NOMO-1 treated with DMSO at 0.1 percent for 48 hours (cell line): ENCODE results near the gene CDH7.

Experiments
- DNase-seq: peaks from one replicate; lab custom pipeline; 2025; ENCODE audit not compliant: unreplicated experiment; lab: John Stamatoyannopoulos, UW

CDH7 gene

DNA sequence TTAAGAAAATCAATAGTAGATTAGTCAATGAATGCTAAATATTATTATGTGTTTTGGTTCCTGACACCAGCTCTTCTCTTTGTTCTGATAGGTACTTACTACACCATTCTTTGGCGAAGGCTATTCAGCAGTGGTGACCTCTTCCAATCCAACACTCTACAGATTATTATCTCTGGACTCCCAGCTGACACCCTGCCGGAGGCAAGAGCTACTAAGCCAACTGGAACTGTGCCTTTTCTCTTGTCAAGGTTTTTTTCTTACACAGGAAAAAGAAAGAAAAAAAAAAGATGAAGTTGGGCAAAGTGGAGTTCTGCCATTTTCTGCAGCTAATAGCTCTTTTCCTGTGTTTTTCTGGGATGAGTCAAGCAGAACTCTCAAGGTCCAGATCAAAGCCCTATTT is 11.7 kb downstream of the CDH7 start:
- no peak for DNase-seq

DNA sequence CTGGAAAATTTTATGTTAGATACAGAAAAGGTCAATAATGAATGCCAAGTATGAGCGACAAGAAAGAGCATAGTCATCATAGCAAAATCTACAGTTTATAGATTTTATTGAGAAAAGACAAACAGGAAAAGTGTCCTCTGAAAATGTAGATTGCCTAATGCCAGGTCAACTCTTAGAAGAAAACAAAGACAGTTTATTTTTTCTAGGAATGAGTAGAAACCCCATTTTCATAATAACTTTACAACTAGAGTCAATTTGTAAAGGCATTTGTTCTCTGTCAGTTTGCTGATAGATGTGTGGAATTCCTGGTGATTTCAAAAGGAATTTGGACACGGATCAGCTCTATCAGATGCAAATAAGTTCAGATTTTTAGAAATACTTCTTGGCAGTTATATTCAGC is 16.6 kb downstream of the CDH7 start:
- no peak for DNase-seq

DNA sequence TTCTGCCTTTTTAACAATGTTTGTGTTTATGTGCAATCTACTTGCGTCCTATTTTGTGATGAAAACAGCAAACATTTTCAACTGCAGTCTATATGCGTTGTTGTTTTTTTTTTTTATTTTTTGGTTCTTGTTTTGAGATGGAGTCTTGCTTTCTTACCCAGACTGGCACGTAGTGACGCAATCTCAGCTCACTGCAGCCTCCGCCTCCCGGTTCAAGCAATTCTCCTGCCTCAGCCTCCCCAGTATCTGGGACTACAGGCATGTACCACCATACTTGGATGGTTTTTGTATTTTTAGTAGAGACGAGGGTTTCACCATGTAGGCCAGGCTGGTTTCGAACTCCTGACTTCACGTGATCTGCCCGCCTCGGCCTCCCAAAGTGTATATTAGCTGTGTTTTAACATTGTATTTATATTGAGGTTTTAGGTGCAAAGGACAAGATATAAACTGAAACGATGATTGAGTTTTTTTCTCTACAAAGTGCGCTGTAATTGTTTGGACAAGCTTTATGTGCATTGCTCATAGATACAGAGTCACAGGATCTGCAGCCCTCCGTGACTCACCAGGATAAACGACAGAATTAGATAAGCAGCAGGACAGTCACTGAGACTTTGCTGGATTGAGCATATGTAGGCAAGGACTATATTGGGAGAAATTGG is 17.4 kb downstream of the CDH7 start:
- DNase-seq, result no peak

DNA sequence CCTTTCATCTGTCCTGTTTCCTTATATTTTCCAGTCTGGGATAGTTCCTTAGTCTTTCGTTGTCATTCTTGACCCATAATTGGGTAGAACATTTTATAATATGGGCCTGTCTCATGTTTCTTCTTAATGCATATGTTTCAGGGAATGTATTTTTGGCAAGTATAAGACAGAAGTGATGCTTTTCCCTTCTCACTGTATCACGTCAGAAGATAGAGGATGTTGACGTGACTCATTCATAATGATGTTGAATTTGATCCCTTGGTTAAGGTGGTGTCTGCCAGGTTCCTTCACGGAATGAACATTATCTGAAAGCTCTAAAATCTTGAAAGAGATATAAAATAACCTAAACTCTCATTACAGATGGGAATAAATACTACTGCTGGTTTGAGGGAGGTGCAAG is 18.8 kb downstream of the CDH7 start:
- DNase-seq, result no peak

DNA sequence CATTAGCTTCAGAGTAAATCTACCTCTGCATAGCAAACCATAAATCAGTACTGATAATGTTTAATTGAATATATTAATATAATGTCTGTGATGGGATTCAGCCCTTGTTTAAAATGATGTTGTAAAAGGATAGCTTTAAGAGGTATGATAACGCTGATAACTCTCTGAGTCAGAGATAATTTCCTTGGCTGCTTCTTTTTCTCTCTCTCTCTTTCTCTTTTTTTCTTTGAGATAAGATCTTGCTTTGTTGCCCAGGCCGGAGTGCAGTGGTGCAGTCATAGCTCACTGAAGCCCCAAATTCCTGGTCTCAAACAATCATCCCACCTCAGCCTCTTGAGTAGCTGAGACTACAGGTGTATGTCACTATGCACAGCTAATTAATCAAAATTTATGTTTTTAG is 35.7 kb downstream of the CDH7 start:
- DNase-seq, result no peak

DNA sequence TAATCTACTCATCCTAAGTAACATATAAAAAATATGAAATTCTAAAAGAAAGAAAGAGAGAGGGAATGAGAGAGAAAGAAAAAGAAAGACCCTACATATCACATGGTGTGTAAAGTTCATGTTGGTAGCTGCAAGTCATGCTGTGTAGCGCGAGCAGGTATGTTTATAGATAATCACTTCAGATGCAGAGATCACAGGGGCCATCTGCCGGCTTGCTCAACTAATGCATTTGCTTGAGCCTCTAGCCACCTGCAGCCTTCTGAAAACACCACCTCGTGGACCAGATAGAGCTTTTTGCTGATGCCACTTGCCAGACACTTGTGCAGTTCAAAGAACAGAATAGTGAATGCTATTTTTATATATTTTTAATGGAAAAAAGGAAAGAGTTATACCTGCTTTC is 37.6 kb downstream of the CDH7 start:
- no peak for DNase-seq

DNA sequence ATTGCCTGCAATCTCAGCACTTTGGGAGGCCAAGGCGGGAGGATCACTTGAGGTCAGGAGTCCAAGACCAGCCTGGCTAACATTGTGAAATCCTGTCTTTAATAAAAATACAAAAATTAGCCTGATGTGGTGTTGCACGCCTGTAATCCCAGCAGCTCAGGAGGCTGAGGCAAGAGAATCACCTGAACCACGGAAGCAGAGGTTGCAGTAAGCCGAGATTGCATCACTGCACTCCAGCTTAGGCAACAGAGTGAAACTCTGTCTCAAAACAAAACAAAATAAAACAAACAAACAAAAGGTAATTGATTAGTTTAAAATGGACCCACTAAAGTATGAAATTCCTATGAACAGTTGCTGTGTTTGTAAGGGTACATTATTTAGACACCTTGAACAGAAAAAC is 39.8 kb downstream of the CDH7 start:
- DNase-seq, result no peak

DNA sequence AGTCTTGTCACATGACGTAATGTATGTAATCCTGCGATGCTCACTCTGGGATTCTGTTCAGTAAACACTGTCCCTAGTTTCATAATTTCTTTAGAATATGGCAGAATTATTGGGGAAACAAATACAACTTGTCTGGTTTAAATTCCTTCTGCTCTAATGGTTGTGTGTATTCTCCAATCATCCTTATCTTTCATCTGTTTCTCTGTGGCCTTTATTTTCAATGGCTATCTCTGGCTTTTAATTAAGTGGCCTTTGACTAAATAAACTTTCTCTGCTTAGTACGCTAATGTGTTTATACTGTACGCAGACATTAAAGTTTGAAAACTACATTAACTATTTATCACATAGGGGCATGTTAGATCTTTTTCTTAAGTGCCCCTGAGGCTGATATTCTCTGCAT is 40.9 kb downstream of the CDH7 start:
- no peak for DNase-seq

DNA sequence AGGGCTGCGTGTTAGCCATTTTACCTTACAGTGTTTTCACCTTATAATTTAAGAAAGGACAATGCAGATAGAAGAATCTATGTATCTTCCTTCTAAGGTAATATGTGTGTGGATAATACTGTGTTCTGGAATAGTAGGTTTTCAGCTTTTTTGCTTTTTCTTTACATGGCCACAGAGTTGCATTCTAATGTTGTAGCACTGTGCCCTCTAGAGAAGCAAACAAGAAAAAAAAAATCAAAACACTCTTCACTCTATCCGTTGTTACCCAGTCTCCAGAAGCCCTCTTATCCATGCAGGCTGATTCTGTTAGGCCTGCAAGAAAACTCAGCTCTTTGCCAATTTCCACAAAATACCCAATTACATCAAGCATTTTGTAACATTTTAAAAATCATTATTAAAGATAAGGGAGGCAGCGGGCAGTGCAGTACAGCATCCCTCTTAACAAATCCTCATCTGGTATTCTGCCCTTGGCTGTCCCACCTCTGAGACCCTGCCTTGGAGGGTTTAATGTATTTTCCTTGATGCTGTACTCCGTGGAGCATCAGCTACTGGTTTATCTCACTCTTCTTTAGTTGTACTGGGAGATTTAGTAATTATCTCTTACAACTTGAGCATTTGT is 41.8 kb downstream of the CDH7 start:
- DNase-seq, result no peak

DNA sequence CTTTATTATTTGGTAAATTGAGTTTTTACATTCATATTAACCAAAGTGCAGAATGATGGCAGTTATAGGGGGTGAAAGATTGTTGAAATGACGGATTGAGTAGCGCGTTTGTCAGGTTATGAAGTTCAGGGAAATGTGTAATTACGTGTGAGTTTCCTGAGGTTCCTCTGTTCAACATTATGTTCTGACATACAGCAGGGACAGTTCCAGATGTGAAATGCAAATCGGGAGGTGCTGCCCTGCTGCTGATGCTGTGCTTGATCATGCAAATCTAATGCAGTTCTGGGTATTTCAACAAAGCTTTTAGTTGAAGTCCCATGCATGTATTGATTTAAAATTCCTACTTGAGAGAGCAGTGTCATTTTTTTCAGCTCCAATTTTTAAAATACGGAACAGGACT is 57.9 kb downstream of the CDH7 start:
- no peak for DNase-seq

DNA sequence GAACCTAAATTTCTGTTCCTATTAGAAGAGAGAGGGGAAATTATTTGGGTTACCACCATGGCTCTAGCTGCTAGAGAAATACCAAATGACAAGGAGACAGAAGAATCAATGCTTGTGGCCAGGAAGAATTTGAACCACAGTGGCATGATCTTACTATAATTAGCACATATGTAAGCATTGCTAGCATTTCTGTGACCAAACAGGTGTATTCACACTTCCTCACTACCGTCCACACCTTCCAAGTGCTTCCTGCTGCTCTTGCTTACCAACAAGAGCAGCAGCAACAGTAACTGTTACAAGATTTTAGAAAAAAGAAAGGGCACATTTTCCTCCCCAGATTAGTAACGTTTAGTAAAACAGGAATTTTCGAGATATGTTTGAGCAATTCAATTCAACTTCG is 60.5 kb downstream of the CDH7 start:
- no peak for DNase-seq

DNA sequence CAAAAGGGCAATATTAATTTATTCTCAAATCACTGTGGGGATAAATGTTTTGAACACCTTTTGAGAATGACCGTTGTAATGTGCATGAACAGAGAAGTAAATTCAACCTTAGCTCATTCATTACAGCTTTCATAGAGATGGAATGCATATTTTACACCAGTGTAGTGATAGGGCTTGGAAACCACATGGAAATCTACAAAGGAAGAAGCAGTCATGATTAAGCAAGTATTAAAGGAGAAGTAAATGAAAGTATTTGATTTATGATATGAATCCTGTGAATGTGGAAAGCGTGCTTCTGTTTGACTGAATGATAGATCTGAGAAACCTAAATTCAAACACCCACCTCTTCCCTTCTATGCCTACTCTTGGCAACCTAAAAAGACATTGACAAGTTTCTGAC is 64.7 kb downstream of the CDH7 start:
- no peak for DNase-seq

DNA sequence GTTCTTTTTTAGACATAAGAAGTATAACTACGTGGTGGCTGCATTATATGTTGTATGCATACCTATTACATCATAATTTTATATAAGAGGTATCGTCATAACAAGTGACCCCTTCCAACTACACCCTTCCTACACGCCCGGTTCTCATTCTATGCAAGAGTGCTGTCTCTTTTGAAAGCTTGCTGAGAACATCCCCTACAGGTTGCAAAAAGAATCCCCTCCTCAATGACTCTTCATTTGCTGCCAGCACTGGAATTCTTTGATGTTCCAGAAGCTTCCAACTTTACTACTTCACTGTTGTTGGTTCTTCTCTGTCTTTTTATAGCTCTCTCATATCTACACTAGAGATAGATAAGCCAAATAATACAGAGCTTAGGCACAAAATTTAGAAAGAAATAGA is 66.4 kb downstream of the CDH7 start:
- no peak for DNase-seq

DNA sequence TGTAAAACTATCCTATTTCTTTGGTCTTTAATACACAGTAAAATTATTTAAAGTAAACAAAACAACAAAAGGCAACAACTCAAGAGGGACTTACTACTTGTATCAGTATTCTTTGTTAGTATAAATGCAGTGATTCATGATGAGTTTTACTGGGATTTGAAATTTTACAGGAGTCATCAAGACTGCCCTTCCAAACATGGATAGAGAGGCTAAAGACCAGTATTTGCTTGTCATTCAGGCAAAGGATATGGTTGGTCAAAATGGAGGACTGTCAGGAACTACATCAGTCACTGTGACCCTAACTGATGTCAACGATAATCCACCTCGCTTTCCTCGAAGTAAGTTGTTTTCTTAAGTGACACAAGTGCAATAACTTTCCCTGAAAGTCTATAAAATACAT is 71.1 kb downstream of the CDH7 start:
- DNase-seq, result no peak

DNA sequence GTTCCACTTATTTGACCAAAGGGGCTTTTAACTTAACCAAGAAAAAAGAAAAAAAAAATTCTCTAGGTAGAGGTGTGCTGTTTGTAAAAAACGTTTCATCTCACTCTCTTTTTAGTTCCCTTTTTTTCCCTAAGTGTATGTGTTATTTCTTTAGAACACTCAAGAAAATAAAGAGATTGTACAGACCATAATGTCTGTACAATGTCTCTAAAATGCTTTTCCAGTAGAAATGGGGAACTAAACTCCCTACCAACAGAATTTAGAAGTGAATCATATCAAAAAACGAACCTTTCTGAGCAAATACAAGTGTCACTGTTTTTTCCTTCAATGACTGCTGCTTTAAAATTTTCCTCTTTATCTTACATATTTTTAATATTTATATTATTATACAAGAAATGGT is 72.0 kb downstream of the CDH7 start:
- no peak for DNase-seq

DNA sequence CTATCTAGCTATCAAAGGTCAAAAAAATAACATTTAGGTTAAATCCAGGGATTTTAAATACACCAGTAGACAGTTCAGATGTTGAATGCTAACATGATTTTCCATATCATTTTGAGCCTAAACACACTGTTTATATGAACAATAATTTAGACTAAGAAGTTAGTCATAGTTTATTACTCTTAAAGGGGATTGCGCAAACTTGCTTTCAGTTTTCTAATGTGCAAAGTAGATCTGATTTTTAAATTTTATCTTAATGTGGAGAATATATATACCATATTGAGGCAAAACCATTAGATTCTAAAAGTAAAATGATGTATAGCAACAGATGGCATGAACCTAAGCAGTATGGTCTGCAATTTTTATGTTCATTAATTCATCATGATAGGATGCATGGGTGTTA is 76.6 kb downstream of the CDH7 start:
- DNase-seq, result no peak

DNA sequence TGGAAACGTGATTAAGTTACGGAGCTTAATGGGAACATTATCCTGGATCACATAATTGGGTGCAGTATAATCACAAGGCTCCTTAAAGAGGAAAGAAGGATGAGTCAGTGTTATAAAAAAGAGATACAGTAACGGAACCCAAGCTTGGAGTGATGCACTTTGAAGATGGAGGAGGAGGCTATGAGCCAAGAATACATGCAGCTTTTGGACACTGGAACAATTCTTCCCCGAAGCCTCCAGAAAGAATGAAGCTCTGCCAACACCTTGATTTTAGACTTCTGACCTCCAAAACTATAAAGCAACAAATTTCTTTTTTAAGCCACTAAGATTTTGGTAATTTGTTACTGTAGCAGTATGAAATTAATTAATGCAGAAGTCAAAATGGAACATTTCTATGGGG is 85.1 kb downstream of the CDH7 start:
- no peak for DNase-seq

DNA sequence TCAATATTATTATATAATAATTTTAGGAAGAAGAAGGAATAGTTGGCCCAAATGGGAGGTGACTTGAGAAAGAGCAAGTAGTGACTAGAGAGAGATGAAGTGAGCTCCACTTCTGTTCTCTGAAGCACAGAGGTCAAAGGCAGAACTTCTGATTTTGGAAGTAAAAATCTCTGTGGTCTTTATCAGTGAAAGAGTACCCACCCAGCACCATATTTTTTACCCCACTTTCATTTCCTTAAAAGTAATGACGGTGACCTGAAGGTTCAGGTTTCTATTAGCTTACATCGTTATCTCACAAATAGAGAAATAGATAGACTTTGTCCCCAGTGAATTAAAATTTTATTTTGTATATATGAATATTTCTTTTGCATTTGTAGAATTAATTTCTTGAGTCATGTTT is 95.3 kb downstream of the CDH7 start:
- no peak for DNase-seq

DNA sequence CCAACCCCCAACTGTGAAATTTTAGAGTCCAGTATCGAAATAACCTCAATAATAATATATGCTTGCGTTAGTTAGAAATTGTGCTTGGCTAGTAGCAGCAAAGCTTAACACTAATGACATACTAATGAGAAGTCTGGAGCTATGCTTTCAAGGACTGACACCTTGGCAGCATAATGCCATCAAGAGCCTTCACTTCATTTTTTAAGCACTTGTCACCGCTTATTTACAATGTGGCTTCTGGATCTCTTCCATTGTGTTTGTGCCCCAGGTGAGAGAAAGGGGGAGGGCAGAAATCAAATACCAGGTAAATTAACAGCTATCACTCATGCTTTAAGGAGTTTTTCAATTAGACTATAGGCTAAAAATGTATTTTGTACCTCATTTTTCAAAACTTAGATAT is 101.5 kb downstream of the CDH7 start:
- DNase-seq, result no peak

DNA sequence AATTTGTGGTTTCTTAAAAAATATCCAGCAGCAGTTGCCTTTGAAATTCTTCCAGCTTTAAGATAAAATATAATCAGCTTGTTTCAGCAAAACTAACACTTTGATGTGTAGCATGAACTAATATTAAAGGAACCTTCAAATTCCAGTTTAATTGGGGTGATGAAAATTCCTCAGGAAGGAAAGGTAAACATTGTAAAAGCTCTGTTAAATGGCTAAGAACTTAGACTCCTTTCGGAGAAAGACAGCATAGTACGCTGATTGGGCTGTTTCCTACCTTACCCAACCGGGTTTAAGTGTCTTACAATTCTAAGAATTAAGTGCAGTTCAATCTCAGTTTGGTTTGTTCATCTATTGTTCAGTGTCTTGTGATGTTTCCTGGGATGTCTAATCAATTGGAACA is 108.3 kb downstream of the CDH7 start:
- no peak for DNase-seq

DNA sequence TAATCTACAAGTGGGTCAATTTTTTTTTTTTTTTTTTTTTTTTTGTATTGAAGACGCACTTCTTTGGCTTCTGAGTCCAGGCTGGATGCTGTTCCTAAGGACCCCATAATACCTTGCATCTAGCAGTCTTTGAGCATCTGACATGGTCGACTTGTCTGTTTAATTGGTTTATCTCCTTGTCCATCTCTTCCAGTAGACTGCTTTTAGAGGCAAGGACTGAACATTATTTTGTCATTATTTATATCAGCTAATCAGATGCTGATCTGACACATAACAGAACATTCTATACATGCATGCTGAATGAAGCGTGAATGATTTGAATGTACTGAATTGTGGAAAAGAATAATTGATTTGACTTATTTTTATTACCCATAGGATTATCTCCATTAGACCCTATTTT is 118.7 kb downstream of the CDH7 start:
- DNase-seq, result no peak

DNA sequence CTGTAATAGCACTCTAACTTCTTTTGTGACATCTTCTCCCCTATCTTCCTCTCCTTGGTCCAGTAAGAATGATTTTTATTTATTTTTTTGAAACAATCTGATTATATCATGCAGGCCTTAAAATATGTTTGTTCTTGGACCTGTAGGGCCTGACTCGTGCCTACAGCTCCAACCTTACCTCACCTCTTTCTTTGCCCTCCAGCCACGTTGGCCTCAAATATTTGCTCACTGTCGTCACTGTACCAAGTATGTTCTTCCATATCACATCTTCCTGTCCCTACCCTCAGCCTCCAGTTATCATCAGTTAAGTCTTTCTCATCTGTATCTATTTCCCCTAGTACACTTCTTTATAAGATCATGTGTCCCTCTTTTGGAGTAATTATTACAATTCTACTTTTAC is 125.5 kb downstream of the CDH7 start:
- no peak for DNase-seq

DNA sequence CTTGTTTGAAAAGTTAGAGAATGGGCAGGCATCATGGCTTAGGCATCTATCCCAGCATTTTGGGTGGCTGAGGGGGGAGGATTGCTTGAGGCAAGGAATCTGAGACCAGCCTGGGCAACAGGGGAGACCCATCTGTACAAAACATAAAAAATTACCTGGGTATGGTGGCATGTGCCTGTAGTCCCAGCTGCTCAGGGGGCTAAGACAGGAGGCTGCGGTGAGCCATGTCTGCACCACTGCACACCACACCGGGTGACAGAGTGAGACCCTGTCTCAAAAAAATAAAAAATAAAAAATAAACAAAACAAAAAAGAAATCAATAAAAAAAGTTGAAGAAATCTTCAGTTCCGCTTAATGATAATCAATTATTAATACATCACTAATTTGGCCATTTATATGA is 146.5 kb downstream of the CDH7 start:
- DNase-seq, result no peak
